ENCODE results near the gene NUDT22. TPM values are rescaled to one million over a fixed set of nuclear protein-coding genes. Genes with fewer than 3 reads are reported as not detected.

Gene NUDT22
- polyA plus RNA-seq, 4 donors = 40.0 to 140 (median 95.3) TPM

DNA sequence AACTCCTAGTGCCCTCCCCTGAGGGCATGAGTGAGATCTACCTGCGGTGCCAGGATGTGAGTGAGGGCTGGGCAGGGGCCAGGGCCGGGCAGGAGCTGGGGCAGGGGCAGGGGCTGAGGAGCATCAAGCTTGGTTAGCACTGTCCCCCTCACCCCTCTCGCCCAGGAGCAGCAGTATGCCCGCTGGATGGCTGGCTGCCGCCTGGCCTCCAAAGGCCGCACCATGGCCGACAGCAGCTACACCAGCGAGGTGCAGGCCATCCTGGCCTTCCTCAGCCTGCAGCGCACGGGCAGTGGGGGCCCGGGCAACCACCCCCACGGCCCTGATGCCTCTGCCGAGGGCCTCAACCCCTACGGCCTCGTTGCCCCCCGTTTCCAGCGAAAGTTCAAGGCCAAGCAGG, 5.8 kb upstream of the NUDT22 start:
- Histone ChIP-seq H3K27me3 (ENCODE audit: control insufficient read depth in 3 of 3, insufficient read depth in 3 of 3, low read length in 3 of 3) (no peaks in the 10 kb centered on the region), H3K9me3 (ENCODE audit: control insufficient read depth in 2 of 2, insufficient read depth in 1 of 2, low read depth in 1 of 2, low read length in 1 of 2) (no peaks in the 10 kb centered on the region), H3K4me1 (ENCODE audit: control insufficient read depth in 3 of 3, insufficient read depth in 2 of 3, low read depth in 1 of 3, low read length in 2 of 3) (peaks cover 0 to 3% (median 1%) of the 10 kb centered on the region in 3 donors), H3K4me3 (ENCODE audit: low read depth in 1 of 3, low read length in 3 of 3) (no peak overlapping the region), H3K27ac (ENCODE audit: low read depth in 1 of 3, low read length in 2 of 3) (no peak overlapping the region), H3K36me3 (ENCODE audit: control insufficient read depth in 3 of 3, insufficient read depth in 2 of 3, low read depth in 1 of 3, low read length in 3 of 3) (peaks cover 4 to 67% (median 6%) of the 10 kb centered on the region in 3 donors)
- no peak for FAIRE-seq
- DNase-seq = no peak
- 88 to 91% (median 91%) methylated on average over 11 to 17 of the region's 17 CpGs for WGBS, 3 donors

DNA sequence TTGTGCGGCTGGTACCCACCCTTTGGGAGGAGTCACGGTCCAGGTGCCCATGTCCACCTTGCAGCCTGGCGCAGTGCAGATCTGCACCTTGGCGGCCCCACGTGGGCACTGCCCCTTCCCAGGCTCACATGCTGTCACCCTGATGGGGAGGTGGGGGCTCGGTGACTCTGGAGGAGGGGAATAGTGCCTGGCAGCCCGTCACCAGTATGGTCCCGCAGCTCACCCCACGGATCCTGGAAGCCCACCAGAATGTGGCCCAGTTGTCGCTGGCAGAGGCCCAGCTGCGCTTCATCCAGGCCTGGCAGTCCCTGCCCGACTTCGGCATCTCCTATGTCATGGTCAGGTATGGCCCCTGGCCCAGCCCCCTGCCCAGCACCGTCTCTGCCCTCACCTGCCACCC, 5.3 kb upstream of the NUDT22 start:
- DNase-seq (no peak), FAIRE-seq (no peak)
- Histone ChIP-seq H3K36me3 (ENCODE audit: control insufficient read depth in 3 of 3, insufficient read depth in 2 of 3, low read depth in 1 of 3, low read length in 3 of 3) (peaks cover 4 to 63% (median 6%) of the 10 kb centered on the region in 3 donors), H3K27ac (ENCODE audit: low read depth in 1 of 3, low read length in 2 of 3) (no peak overlapping the region), H3K9me3 (ENCODE audit: control insufficient read depth in 2 of 2, insufficient read depth in 1 of 2, low read depth in 1 of 2, low read length in 1 of 2) (no peaks in the 10 kb centered on the region), H3K4me1 (ENCODE audit: control insufficient read depth in 3 of 3, insufficient read depth in 2 of 3, low read depth in 1 of 3, low read length in 2 of 3) (peaks cover 0 to 6% (median 1%) of the 10 kb centered on the region in 3 donors), H3K27me3 (ENCODE audit: control insufficient read depth in 3 of 3, insufficient read depth in 3 of 3, low read length in 3 of 3) (no peaks in the 10 kb centered on the region), H3K4me3 (ENCODE audit: low read depth in 1 of 3, low read length in 3 of 3) (no peak overlapping the region)
- whole genome bisulfite sequencing, 3 donors = 91 to 92% (median 91%) methylated on average over 12 to 14 of the region's 14 CpGs

DNA sequence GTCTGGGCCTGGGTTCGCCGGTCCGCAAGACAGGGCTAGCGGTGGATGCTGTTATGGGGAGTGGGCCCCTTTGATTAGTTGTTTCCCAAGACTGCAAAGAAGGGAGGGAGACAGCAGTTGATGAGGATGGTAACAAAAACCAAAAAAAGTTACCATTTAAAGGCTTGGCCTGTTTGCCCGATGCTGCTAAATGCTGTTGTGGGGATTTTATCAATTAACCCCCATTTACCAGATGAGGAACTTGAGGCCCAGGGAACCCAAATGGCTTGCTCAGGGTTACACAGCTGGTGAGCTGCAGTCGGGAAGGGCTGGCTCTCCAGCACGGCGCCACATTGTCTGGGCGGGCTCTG, 3.4 kb upstream of the NUDT22 start:
- peaks cover 0 to 18% (median 1%) of the 10 kb centered on the region in 3 donors for H3K4me1 ChIP-seq (ENCODE audit: control insufficient read depth in 3 of 3, insufficient read depth in 2 of 3, low read depth in 1 of 3, low read length in 2 of 3)
- no peaks in the 10 kb centered on the region for H3K9me3 ChIP-seq (ENCODE audit: control insufficient read depth in 2 of 2, insufficient read depth in 1 of 2, low read depth in 1 of 2, low read length in 1 of 2)
- H3K27ac ChIP-seq (ENCODE audit: low read depth in 1 of 3, low read length in 2 of 3) = no peak overlapping the region
- DNase-seq (no peak), FAIRE-seq (no peak)
- peaks cover 4 to 58% (median 6%) of the 10 kb centered on the region in 3 donors for H3K36me3 ChIP-seq (ENCODE audit: control insufficient read depth in 3 of 3, insufficient read depth in 2 of 3, low read depth in 1 of 3, low read length in 3 of 3)
- no peak overlapping the region for H3K4me3 ChIP-seq (ENCODE audit: low read depth in 1 of 3, low read length in 3 of 3)
- H3K27me3 ChIP-seq (ENCODE audit: control insufficient read depth in 3 of 3, insufficient read depth in 3 of 3, low read length in 3 of 3) = no peaks in the 10 kb centered on the region
- WGBS, 3 donors = 80 to 83% (median 81%) methylated on average over 9 of the region's 9 CpGs

DNA sequence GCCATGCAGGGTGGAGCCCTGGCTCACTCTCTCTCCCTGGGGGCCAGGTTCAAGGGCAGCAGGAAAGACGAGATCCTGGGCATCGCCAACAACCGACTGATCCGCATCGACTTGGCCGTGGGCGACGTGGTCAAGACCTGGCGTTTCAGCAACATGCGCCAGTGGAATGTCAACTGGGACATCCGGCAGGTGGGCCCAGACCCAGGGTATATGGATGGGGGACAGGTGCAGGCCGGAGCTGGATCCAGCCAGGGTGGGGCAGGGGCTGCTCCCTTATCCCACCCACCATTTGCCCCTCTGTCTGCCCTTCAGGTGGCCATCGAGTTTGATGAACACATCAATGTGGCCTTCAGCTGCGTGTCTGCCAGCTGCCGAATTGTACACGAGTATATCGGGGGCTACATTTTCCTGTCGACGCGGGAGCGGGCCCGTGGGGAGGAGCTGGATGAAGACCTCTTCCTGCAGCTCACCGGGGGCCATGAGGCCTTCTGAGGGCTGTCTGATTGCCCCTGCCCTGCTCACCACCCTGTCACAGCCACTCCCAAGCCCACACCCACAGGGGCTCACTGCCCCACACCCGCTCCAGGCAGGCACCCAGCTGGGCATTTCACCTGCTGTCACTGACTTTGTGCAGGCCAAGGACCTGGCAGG, 2.9 kb upstream of the NUDT22 start:
- WGBS, 3 donors = 86 to 88% (median 88%) methylated on average over 24 of the region's 24 CpGs
- no peak for FAIRE-seq
- peaks cover 0 to 18% (median 1%) of the 10 kb centered on the region in 3 donors for H3K4me1 ChIP-seq (ENCODE audit: control insufficient read depth in 3 of 3, insufficient read depth in 2 of 3, low read depth in 1 of 3, low read length in 2 of 3)
- H3K9me3 ChIP-seq (ENCODE audit: control insufficient read depth in 2 of 2, insufficient read depth in 1 of 2, low read depth in 1 of 2, low read length in 1 of 2) = no peaks in the 10 kb centered on the region
- H3K27me3 ChIP-seq (ENCODE audit: control insufficient read depth in 3 of 3, insufficient read depth in 3 of 3, low read length in 3 of 3) = no peaks in the 10 kb centered on the region
- no peak overlapping the region for H3K4me3 ChIP-seq (ENCODE audit: low read depth in 1 of 3, low read length in 3 of 3)
- peak overlapping the region in 1 of 3 donors; percentile 14 for H3K27ac ChIP-seq (ENCODE audit: low read depth in 1 of 3, low read length in 2 of 3)
- no peak for DNase-seq
- peaks cover 4 to 56% (median 6%) of the 10 kb centered on the region in 3 donors for H3K36me3 ChIP-seq (ENCODE audit: control insufficient read depth in 3 of 3, insufficient read depth in 2 of 3, low read depth in 1 of 3, low read length in 3 of 3)

DNA sequence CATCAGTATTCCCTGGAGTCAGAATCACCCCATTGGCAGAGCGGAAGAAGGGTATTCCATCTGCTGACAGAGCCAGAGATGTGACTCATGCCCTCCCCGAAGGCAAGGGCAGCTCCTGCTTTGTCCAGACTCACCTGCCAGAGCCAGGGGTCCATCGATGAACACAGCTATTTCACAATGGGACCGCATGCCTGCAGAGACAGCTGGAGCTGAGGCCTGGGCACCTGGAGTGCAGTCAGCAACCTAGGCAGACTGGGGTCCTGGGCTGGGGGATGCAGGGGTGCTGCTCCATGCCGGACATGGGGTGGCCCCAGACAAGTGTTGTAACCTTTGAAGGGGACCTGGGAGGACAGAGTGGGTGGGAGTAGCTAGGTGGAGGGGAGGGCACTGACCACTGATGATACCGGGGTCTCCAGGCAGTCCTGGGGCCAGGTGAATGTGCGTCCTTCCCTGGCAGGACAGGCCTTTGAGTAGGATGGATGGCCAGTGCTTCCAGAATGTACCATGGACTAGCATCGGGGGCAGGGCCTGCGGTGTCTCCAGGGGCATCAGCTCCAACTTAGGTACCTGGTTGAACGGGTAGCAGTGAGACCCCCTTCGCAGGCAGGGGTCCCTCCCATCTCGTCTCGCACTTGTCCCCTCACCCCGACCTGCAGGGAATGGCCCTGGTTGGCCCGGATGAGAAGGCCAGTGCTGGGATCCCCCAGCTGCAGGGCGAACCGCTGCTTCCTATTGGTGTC, 1.8 kb upstream of the NUDT22 start:
- peaks cover 0 to 23% (median 1%) of the 10 kb centered on the region in 3 donors for H3K4me1 ChIP-seq (ENCODE audit: control insufficient read depth in 3 of 3, insufficient read depth in 2 of 3, low read depth in 1 of 3, low read length in 2 of 3)
- no peak overlapping the region for H3K4me3 ChIP-seq (ENCODE audit: low read depth in 1 of 3, low read length in 3 of 3)
- H3K27me3 ChIP-seq (ENCODE audit: control insufficient read depth in 3 of 3, insufficient read depth in 3 of 3, low read length in 3 of 3) = no peaks in the 10 kb centered on the region
- WGBS, 3 donors = 88 to 91% (median 90%) methylated on average over 17 of the region's 17 CpGs
- H3K36me3 ChIP-seq (ENCODE audit: control insufficient read depth in 3 of 3, insufficient read depth in 2 of 3, low read depth in 1 of 3, low read length in 3 of 3) = peaks cover 4 to 45% (median 6%) of the 10 kb centered on the region in 3 donors
- no peaks in the 10 kb centered on the region for H3K9me3 ChIP-seq (ENCODE audit: control insufficient read depth in 2 of 2, insufficient read depth in 1 of 2, low read depth in 1 of 2, low read length in 1 of 2)
- no peak overlapping the region for H3K27ac ChIP-seq (ENCODE audit: low read depth in 1 of 3, low read length in 2 of 3)
- no peak for DNase-seq
- FAIRE-seq = no peak

DNA sequence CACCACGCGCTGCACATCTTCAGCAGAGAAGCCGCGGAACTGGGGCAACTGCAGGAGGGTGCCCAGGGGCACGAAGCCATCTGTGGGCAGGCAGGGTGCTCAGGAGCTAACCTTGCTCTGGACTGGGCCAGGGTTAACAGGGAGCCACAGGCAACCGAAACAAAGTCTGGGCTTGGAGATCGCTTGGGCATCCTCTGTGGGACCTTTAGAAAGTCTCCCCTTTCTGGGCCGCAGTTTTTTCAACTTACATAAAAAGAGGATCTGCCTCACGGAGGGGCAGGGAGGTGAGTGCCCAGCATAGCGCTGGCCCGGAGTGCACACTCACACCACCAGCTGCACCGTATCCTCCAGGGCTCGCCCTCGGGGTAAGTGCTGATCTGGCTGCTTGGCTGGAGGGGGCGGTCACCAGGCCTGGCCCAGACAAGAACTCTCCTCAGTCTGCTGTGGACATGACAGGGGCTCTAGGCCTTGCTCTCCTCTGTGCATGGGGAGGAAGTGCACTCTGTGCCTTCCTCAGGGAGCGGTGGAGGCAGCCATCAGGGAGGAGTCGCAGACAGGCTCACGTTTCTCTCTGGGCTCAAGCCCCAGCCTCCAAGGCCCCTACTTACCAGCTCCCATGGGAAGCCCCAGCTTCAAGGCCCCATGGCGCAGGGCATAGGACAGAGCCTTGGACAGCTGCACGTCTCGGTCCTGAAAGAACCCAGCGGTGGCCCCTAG, 1.0 kb upstream of the NUDT22 start:
- H3K36me3 ChIP-seq (ENCODE audit: control insufficient read depth in 3 of 3, insufficient read depth in 2 of 3, low read depth in 1 of 3, low read length in 3 of 3) = peaks cover 0 to 38% (median 2%) of the 10 kb centered on the region in 3 donors
- peak overlapping the region in 2 of 3 donors; percentile 73 to 83 for H3K4me3 ChIP-seq (ENCODE audit: low read depth in 1 of 3, low read length in 3 of 3)
- H3K27ac ChIP-seq (ENCODE audit: low read depth in 1 of 3, low read length in 2 of 3) = peak overlapping the region; percentile 57 to 82 (median 62)
- no peaks in the 10 kb centered on the region for H3K27me3 ChIP-seq (ENCODE audit: control insufficient read depth in 3 of 3, insufficient read depth in 3 of 3, low read length in 3 of 3)
- DNase-seq (no peak), FAIRE-seq (no peak)
- peaks cover 0 to 30% (median 3%) of the 10 kb centered on the region in 3 donors for H3K4me1 ChIP-seq (ENCODE audit: control insufficient read depth in 3 of 3, insufficient read depth in 2 of 3, low read depth in 1 of 3, low read length in 2 of 3)
- H3K9me3 ChIP-seq (ENCODE audit: control insufficient read depth in 2 of 2, insufficient read depth in 1 of 2, low read depth in 1 of 2, low read length in 1 of 2) = no peaks in the 10 kb centered on the region
- WGBS, 3 donors = 59 to 60% (median 59%) methylated on average over 22 of the region's 22 CpGs

DNA sequence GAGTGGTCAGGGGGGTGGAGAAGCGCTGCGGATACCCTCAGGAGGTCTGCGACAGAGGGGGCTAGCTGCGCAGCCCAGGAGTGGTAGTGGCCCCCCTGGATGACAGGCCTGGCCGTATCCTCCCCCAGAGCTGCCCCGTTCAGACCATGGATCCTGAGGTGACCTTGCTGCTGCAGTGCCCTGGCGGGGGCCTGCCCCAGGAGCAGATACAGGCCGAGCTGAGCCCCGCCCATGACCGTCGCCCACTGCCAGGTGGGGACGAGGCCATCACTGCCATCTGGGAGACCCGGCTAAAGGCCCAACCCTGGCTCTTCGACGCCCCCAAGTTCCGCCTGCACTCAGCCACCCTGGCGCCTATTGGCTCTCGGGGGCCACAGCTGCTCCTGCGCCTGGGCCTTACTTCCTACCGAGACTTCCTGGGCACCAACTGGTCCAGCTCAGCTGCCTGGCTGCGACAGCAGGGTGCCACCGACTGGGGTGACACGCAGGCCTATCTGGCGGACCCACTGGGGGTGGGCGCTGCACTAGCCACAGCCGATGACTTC, 505 bp downstream of the NUDT22 start:
- H3K4me3 ChIP-seq (ENCODE audit: low read depth in 1 of 3, low read length in 3 of 3) = peak overlapping the region; percentile 59 to 83 (median 73)
- H3K9me3 ChIP-seq (ENCODE audit: control insufficient read depth in 2 of 2, insufficient read depth in 1 of 2, low read depth in 1 of 2, low read length in 1 of 2) = no peaks in the 10 kb centered on the region
- H3K4me1 ChIP-seq (ENCODE audit: control insufficient read depth in 3 of 3, insufficient read depth in 2 of 3, low read depth in 1 of 3, low read length in 2 of 3) = peaks cover 0 to 36% (median 3%) of the 10 kb centered on the region in 3 donors
- peaks cover 0 to 24% (median 0%) of the 10 kb centered on the region in 3 donors for H3K36me3 ChIP-seq (ENCODE audit: control insufficient read depth in 3 of 3, insufficient read depth in 2 of 3, low read depth in 1 of 3, low read length in 3 of 3)
- no peaks in the 10 kb centered on the region for H3K27me3 ChIP-seq (ENCODE audit: control insufficient read depth in 3 of 3, insufficient read depth in 3 of 3, low read length in 3 of 3)
- FAIRE-seq (no peak), DNase-seq (peak; percentile 73 to 74)
- WGBS, 3 donors = 1 to 7% (median 4%) methylated on average over 24 to 26 of the region's 26 CpGs
- peak overlapping the region; percentile 67 to 89 (median 82) for H3K27ac ChIP-seq (ENCODE audit: low read depth in 1 of 3, low read length in 2 of 3)

DNA sequence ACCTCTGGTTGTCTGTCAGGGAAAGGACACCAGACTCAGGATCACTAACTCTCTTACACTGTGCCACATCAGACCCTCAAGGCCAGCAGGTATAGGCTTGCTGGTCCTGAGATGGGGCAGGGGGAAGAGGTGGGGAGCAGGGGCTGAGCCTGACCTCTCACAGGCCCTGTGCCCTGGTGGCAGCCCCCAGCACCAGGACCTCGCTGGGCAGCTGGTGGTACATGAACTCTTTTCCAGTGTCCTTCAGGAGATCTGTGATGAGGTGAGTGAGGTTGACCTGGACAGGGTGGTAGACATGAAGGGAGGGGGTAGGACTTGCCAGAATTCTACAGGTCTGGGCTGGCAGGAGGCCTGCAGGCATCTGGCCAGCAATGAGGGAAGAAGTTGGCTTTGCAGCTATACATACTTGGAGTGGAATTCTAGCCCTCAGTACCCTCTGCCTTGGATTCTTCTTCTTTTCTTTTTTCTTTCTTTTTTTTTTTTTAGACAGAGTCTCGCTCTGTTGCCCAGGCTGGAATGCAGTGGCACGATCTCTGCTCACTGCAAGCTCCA, 1.4 kb downstream of the NUDT22 start:
- no peak for DNase-seq
- Histone ChIP-seq H3K27ac (ENCODE audit: low read depth in 1 of 3, low read length in 2 of 3) (peak overlapping the region in 1 of 3 donors; percentile 82), H3K4me1 (ENCODE audit: control insufficient read depth in 3 of 3, insufficient read depth in 2 of 3, low read depth in 1 of 3, low read length in 2 of 3) (peaks cover 0 to 42% (median 3%) of the 10 kb centered on the region in 3 donors), H3K9me3 (ENCODE audit: control insufficient read depth in 2 of 2, insufficient read depth in 1 of 2, low read depth in 1 of 2, low read length in 1 of 2) (no peaks in the 10 kb centered on the region), H3K27me3 (ENCODE audit: control insufficient read depth in 3 of 3, insufficient read depth in 3 of 3, low read length in 3 of 3) (no peaks in the 10 kb centered on the region), H3K36me3 (ENCODE audit: control insufficient read depth in 3 of 3, insufficient read depth in 2 of 3, low read depth in 1 of 3, low read length in 3 of 3) (peaks cover 0 to 28% (median 0%) of the 10 kb centered on the region in 3 donors), H3K4me3 (ENCODE audit: low read depth in 1 of 3, low read length in 3 of 3) (peak overlapping the region in 2 of 3 donors; percentile 73 to 83)
- no peak for FAIRE-seq
- WGBS, 3 donors = 79 to 84% (median 82%) methylated on average over 3 of the region's 3 CpGs

Measured in small intestine (tissue), 7 donors.